CD14-positive monocyte (primary cell): ENCODE results near the gene MON1A. TPM values are rescaled to one million over a fixed set of nuclear protein-coding genes. Genes with fewer than 3 reads are reported as not detected.

Source experiments
- DNase-seq, 3 donors: peaks; one replicate each; pipeline ENCODE4 v3.0.0-alpha.2; 2011 to 2022
- H2AFZ ChIP-seq: 2 replicates; pipeline ENCODE4 v1.6.0; 2012; ENCODE audit warnings: mild to moderate bottlenecking, low read depth, low read length, inconsistent platforms; ENCODE audit not compliant: insufficient read depth, poor library complexity, severe bottlenecking
- H3K27ac ChIP-seq, 2 donors: 1 replicate in 1 of 2; 2 replicates in 1 of 2; pipeline ENCODE4 v1.5.1; 2012 to 2013; ENCODE audit warnings: low read length in 2 of 2, control low read depth in 1 of 2, inconsistent platforms in 1 of 2, low read depth in 1 of 2, mild to moderate bottlenecking in 1 of 2
- H3K27me3 ChIP-seq, 2 donors: one replicate each; pipeline versions ENCODE4 v1.6.0 to v1.6.1; 2011 to 2013; ENCODE audit warnings: low read length in 2 of 2; ENCODE audit not compliant: control insufficient read depth in 2 of 2, insufficient read depth in 2 of 2
- H3K36me3 ChIP-seq, 2 donors: replicated peaks in 1 of 2; 1 replicate in 1 of 2; 2 replicates in 1 of 2; pipeline versions ENCODE4 v1.5.1 to v1.6.1; 2012 to 2013; ENCODE audit warnings: low read length in 2 of 2, control low read depth in 1 of 2, inconsistent platforms in 1 of 2, mild to moderate bottlenecking in 1 of 2; ENCODE audit not compliant: insufficient read depth in 2 of 2, control insufficient read depth in 1 of 2
- H3K4me1 ChIP-seq, 2 donors: 1 replicate in 1 of 2; 2 replicates in 1 of 2; pipeline versions ENCODE4 v1.5.1 to v1.6.1; 2012 to 2013; ENCODE audit warnings: low read length in 2 of 2, control low read depth in 1 of 2, inconsistent platforms in 1 of 2, mild to moderate bottlenecking in 1 of 2, moderate library complexity in 1 of 2; ENCODE audit not compliant: insufficient read depth in 2 of 2, control insufficient read depth in 1 of 2
- H3K4me2 ChIP-seq: replicated peaks from 2 replicates; pipeline ENCODE3; 2012; ENCODE audit warnings: low read length, moderate library complexity, mild to moderate bottlenecking; ENCODE audit not compliant: poor library complexity, severe bottlenecking; ENCODE audit errors: extremely low read depth
- H3K4me3 ChIP-seq, 3 experiments: fragments of 200-600 bp in 1 of 3; sonication (generic) in 1 of 3; replicated peaks in 1 of 3; 1 replicate in 2 of 3; 2 replicates in 1 of 3; pipeline ENCODE4 v1.5.1; 2011 to 2013; ENCODE audit warnings: low read length in 3 of 3, mild to moderate bottlenecking in 3 of 3, control low read depth in 2 of 3, low read depth in 2 of 3, inconsistent platforms in 1 of 3, moderate library complexity in 1 of 3
- H3K79me2 ChIP-seq: 2 replicates; pipeline ENCODE4 v1.6.0; 2012; ENCODE audit warnings: mild to moderate bottlenecking, control low read depth, inconsistent platforms, low read length, moderate library complexity; ENCODE audit not compliant: insufficient read depth
- H3K9ac ChIP-seq: 2 replicates; pipeline ENCODE4 v1.6.0; 2017; ENCODE audit warnings: low read length, mild to moderate bottlenecking; ENCODE audit not compliant: insufficient read depth, poor library complexity, severe bottlenecking
- H3K9me3 ChIP-seq, 2 donors: replicated peaks in 1 of 2; 1 replicate in 1 of 2; 2 replicates in 1 of 2; pipeline versions ENCODE4 v1.5.1 to v1.6.1; 2012 to 2013; ENCODE audit warnings: low read length in 2 of 2, control low read depth in 1 of 2; ENCODE audit not compliant: control insufficient read depth in 1 of 2, insufficient read depth in 1 of 2
- H4K20me1 ChIP-seq: 2 replicates; pipeline ENCODE4 v1.6.0; 2012; ENCODE audit warnings: mild to moderate bottlenecking, low read length, control low read depth, moderate library complexity; ENCODE audit not compliant: insufficient read depth
- H3K27ac Mint-ChIP-seq, 7 donors: one replicate each; pipeline ENCODE4 v1.8.0; 2020; ENCODE audit warnings: mild to moderate bottlenecking in 7 of 7, mixed read lengths in 7 of 7, moderate library complexity in 6 of 7, inconsistent platforms in 2 of 7
- H3K27me3 Mint-ChIP-seq, 3 donors: one replicate each; pipeline ENCODE4 v1.8.0; 2021 to 2022; ENCODE audit warnings: low read depth in 3 of 3, mild to moderate bottlenecking in 3 of 3, mixed read lengths in 3 of 3, moderate library complexity in 3 of 3, inconsistent platforms in 1 of 3
- H3K36me3 Mint-ChIP-seq, 2 donors: one replicate each; pipeline ENCODE4 v1.8.0; 2020; ENCODE audit warnings: mixed read lengths in 2 of 2, inconsistent platforms in 1 of 2, mild to moderate bottlenecking in 1 of 2
- H3K4me1 Mint-ChIP-seq: one replicate; pipeline ENCODE4 v1.8.0; 2020; ENCODE audit warnings: mild to moderate bottlenecking, mixed read lengths
- H3K4me3 Mint-ChIP-seq, 2 donors: one replicate each; pipeline ENCODE4 v1.8.0; 2020; ENCODE audit warnings: mild to moderate bottlenecking in 2 of 2, mixed read lengths in 2 of 2, moderate library complexity in 1 of 2
- H3K9me3 Mint-ChIP-seq, 7 donors: one replicate each; pipeline ENCODE4 v1.8.0; 2020 to 2022; ENCODE audit warnings: mixed read lengths in 7 of 7, mild to moderate bottlenecking in 6 of 7, moderate library complexity in 6 of 7, inconsistent platforms in 2 of 7
- WGBS: methylation state at CpG from one replicate; pipeline ENCODE4 v1.1.5; 2013; ENCODE audit warnings: missing lambda C conversion rate; ENCODE audit not compliant: insufficient coverage; 5-methylcytosine and 5-hydroxymethylcytosine counted together
- intact Hi-C, 2 donors: fragments of 100-400 bp; cut with micrococcal nuclease; formaldehyde crosslinking; loops; one replicate each; pipeline versions ENCODE4 v1.15.0 to v1.15.1; 2023
- polyA plus RNA-seq, 3 donors: library from polyadenylated mRNA; depleted of rRNA in 1 of 3; unstranded in 2 of 3; stranded (reverse) in 1 of 3; fragments of 300-500 nt in 2 of 3; fragments of >200 nt in 1 of 3; fragmentation: Illumina TruSeq in 2 of 3; gene quantifications; 1 replicate in 2 of 3; 2 replicates in 1 of 3; pipeline ENCODE4 v1.2.3, GENCODE V29; 2012 to 2021
- TF ChIP-seq, protein P1 (sequence below): fragments of 200-600 bp; IDR thresholded peaks from one replicate; pipeline ENCODE4 v1.8.0; 2022; ENCODE audit warnings: antibody characterized with exemption, mild to moderate bottlenecking

Gene MON1A
- polyA plus RNA-seq, 3 donors, result 5.4 to 6.6 (median 6.1) TPM

DNA sequence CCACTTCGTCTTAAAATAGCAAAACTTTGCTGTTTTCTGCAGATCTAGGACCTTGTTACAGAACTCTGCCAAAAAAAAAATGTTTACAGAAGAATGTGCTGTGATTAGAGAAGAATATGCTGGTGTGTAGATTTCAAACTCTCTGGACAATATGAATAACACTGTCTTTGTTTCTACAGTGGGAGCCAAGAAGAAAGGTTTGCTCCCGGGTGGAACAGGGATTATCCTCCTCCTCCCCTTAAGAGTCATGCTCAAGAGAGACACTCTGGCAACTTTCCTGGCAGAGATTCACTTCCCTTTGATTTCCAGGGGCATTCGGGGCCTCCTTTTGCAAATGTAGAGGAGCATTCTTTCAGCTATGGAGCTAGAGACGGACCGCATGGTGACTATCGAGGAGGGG, 37.7 kb upstream of the MON1A start:
- Mint-ChIP-seq H3K36me3 (peaks cover 44 to 73% of the 10 kb centered on the region in 2 donors), H3K27ac (peak overlapping the region in 1 of 7 donors; percentile 40)

DNA sequence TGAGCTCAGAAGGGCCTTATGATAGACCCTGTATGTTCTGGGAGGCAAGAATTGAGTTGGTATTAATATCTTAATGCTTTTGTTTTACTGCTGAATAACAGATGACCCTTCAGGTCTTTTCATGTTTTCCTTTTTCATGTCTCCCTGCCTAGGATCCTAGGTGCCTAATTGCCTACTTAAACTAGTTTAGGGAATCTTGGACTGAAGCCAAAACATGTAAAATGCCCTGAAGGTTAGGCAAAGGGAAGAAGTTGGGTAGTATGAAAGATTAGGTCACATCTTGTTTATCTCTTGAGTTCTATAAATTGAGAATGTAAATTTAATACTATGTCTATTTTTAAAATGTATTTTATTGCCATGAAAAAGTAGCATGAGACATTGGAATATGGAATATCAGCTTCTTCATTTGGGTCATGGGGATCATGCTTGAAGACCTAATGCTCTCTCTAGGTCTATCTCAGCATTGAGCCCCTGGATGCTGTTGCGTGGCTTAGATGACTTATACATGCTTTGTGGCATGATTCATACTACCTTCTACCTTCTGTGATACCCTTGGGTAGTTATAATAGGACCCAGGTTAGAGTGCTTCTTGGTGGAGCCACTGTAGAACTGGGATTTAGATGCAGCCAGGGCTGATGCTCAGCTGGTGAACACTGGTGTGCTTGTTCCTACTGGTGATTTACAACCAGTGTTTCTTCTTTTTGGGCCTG, 36.8 kb upstream of the MON1A start:
- Histone ChIP-seq H3K36me3 (peaks cover 35 to 81% of the 10 kb centered on the region in 2 donors), H3K9ac (no peak overlapping the region), H4K20me1 (peaks cover 84% of the 10 kb centered on the region), H3K4me1 (no peaks in the 10 kb centered on the region), H2AFZ (no peak overlapping the region), H3K9me3 (no peaks in the 10 kb centered on the region), H3K4me2 (no peak overlapping the region), H3K27me3 (no peaks in the 10 kb centered on the region), H3K79me2 (peaks cover 84% of the 10 kb centered on the region), H3K27ac (no peak overlapping the region), H3K4me3 (no peak overlapping the region)
- peaks cover 37 to 66% of the 10 kb centered on the region in 2 donors for H3K36me3 Mint-ChIP-seq
- no peak for DNase-seq
- no peak overlapping the region for H3K27ac Mint-ChIP-seq
- no peaks in the 10 kb centered on the region for H3K27me3 Mint-ChIP-seq
- H3K9me3 Mint-ChIP-seq, result no peaks in the 10 kb centered on the region
- H3K4me3 Mint-ChIP-seq, result no peak overlapping the region
- intact Hi-C loops, result no loop called here
- no CpG with 5 or more reads among the region's 1 CpG for WGBS
- no peaks in the 10 kb centered on the region for H3K4me1 Mint-ChIP-seq
- TF ChIP-seq, protein P1, sequence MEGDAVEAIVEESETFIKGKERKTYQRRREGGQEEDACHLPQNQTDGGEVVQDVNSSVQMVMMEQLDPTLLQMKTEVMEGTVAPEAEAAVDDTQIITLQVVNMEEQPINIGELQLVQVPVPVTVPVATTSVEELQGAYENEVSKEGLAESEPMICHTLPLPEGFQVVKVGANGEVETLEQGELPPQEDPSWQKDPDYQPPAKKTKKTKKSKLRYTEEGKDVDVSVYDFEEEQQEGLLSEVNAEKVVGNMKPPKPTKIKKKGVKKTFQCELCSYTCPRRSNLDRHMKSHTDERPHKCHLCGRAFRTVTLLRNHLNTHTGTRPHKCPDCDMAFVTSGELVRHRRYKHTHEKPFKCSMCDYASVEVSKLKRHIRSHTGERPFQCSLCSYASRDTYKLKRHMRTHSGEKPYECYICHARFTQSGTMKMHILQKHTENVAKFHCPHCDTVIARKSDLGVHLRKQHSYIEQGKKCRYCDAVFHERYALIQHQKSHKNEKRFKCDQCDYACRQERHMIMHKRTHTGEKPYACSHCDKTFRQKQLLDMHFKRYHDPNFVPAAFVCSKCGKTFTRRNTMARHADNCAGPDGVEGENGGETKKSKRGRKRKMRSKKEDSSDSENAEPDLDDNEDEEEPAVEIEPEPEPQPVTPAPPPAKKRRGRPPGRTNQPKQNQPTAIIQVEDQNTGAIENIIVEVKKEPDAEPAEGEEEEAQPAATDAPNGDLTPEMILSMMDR, result no peak

More for the DNA sequence above, 37.7 kb upstream of the MON1A start:
- H3K79me2 ChIP-seq, result peaks cover 75% of the 10 kb centered on the region
- Mint-ChIP-seq H3K9me3 (no peaks in the 10 kb centered on the region), H3K27me3 (no peaks in the 10 kb centered on the region), H3K4me3 (no peak overlapping the region), H3K4me1 (no peaks in the 10 kb centered on the region)
- H3K9me3 ChIP-seq, result no peaks in the 10 kb centered on the region
- H3K27me3 ChIP-seq, result no peaks in the 10 kb centered on the region
- H3K4me2 ChIP-seq, result no peak overlapping the region
- peaks cover 41 to 88% of the 10 kb centered on the region in 2 donors for H3K36me3 ChIP-seq
- H3K27ac ChIP-seq, result no peak overlapping the region
- H2AFZ ChIP-seq, result no peak overlapping the region
- TF ChIP-seq, protein P1, result no peak
- intact Hi-C loops, result no loop called here
- 98% methylated on average over 5 of the region's 6 CpGs for WGBS
- no peak overlapping the region for H3K9ac ChIP-seq
- no peak for DNase-seq
- H3K4me3 ChIP-seq, result no peak overlapping the region
- no peaks in the 10 kb centered on the region for H3K4me1 ChIP-seq
- peaks cover 75% of the 10 kb centered on the region for H4K20me1 ChIP-seq
